ENCODE data around the gene GC.
"Not testable (repeated sequence)": the region's sequence is repeated elsewhere in the genome, so short reads cannot be mapped to it uniquely, and the experiment has no call there.

The GC gene

DNA sequence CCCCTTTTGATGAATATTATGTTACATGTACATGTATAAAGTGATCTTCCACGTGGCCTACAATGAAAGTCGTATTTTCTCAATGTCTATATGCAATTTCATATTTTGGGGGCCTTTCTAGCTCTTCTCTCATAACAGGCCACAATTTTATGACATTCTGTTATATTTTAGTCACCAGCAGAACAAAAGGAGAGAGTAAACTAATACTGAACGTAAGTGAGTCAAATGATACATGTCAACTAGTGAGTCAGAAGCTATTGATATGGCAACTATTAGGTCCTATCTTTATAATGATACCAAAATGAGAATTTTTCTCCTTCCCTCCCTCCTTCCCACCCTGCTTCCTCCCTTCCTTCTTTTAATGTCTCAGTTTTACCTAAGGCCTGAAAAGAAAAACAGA, 14.4 kb downstream of the GC start:
- Histone ChIP-seq H3K4me1 (ENCODE audit: control insufficient read depth in 1 of 2, insufficient read depth in 2 of 2, low read length in 2 of 2) (peaks cover 0 to 6% of the 10 kb centered on the region in 2 donors), H3K9ac (ENCODE audit: low read depth in 1 of 2, low read length in 2 of 2) (no peak overlapping the region), H3K27me3 (ENCODE audit: control insufficient read depth in 1 of 2, insufficient read depth in 2 of 2, low read length in 2 of 2) (no peaks in the 10 kb centered on the region), H3K4me3 (ENCODE audit: low read depth in 1 of 2, low read length in 2 of 2) (no peak overlapping the region), H3K9me3 (ENCODE audit: control insufficient read depth in 1 of 2, low read length in 2 of 2) (no peaks in the 10 kb centered on the region), H3K27ac (ENCODE audit: low read depth, low read length) (no peak overlapping the region), H3K36me3 (ENCODE audit: control insufficient read depth in 1 of 2, insufficient read depth in 2 of 2, low read length in 2 of 2) (peaks cover 0 to 4% of the 10 kb centered on the region in 2 donors)

DNA sequence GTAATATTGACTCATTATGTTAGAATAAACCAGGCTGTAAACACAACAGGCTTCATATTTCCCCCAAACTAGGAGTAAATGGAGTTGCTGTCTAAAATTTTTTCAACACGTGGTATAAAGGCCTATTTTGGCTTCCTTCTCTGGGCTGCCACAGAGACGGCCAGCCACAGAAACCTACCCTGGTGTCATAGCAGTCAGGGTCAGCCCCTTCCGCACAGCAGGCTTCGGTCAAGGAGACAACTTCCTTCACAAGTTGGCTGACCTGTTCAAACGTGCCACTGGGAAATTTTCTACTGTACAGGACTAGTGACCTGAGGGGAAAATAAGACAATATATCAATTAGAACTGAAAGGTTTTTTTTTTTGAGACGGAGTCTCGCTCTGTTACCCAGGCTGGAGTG, 15.8 kb downstream of the GC start:
- Histone ChIP-seq H3K27ac (ENCODE audit: low read depth, low read length) (no peak overlapping the region), H3K36me3 (ENCODE audit: control insufficient read depth in 1 of 2, insufficient read depth in 2 of 2, low read length in 2 of 2) (peaks cover 0 to 4% of the 10 kb centered on the region in 2 donors), H3K4me1 (ENCODE audit: control insufficient read depth in 1 of 2, insufficient read depth in 2 of 2, low read length in 2 of 2) (peaks cover 0 to 6% of the 10 kb centered on the region in 2 donors)

DNA sequence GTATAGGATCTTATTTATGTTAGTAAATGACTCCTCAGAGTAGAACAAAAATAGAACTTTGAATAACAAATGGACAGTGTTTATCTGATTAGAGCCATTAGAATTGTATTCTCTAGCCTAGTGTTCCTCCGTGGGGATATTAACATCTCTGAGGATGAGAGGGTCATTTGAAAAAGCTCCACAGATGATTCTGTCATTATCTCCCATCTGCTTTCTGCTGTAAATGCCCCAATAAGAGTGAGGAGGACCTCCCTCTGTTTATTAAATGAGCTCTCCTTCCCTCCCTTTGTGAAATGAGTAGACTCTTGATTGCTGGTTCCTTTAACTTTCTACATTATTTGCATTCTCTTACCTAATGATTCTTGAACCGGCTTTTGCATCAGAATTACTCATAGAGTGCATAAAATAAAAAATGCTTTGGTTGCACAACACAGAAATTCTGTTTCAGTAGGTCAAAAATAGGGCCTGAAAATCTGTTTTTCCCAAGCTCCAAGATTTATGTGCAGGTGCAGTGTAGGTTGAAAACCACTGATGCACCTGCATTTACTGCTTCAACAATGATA, 18.0 kb downstream of the GC start:
- no peaks in the 10 kb centered on the region for H3K27me3 ChIP-seq (ENCODE audit: control insufficient read depth in 1 of 2, insufficient read depth in 2 of 2, low read length in 2 of 2)
- no peaks in the 10 kb centered on the region for H3K4me1 ChIP-seq (ENCODE audit: control insufficient read depth in 1 of 2, insufficient read depth in 2 of 2, low read length in 2 of 2)
- H3K9me3 ChIP-seq (ENCODE audit: control insufficient read depth in 1 of 2, low read length in 2 of 2), result no peaks in the 10 kb centered on the region
- no peak overlapping the region for H3K9ac ChIP-seq (ENCODE audit: low read depth in 1 of 2, low read length in 2 of 2)
- H3K27ac ChIP-seq (ENCODE audit: low read depth, low read length), result no peak overlapping the region
- H3K36me3 ChIP-seq (ENCODE audit: control insufficient read depth in 1 of 2, insufficient read depth in 2 of 2, low read length in 2 of 2), result peaks cover 0 to 4% of the 10 kb centered on the region in 2 donors
- H3K4me3 ChIP-seq (ENCODE audit: low read depth in 1 of 2, low read length in 2 of 2), result no peak overlapping the region

More for the DNA sequence above, 15.8 kb downstream of the GC start:
- Histone ChIP-seq H3K9ac (ENCODE audit: low read depth in 1 of 2, low read length in 2 of 2) (no peak overlapping the region), H3K4me3 (ENCODE audit: low read depth in 1 of 2, low read length in 2 of 2) (no peak overlapping the region), H3K27me3 (ENCODE audit: control insufficient read depth in 1 of 2, insufficient read depth in 2 of 2, low read length in 2 of 2) (no peaks in the 10 kb centered on the region), H3K9me3 (ENCODE audit: control insufficient read depth in 1 of 2, low read length in 2 of 2) (no peaks in the 10 kb centered on the region)

- Histone ChIP-seq H3K9ac (ENCODE audit: low read depth in 1 of 2, low read length in 2 of 2) (no peak overlapping the region), H3K9me3 (ENCODE audit: control insufficient read depth in 1 of 2, low read length in 2 of 2) (no peaks in the 10 kb centered on the region), H3K4me3 (ENCODE audit: low read depth in 1 of 2, low read length in 2 of 2) (no peak overlapping the region), H3K4me1 (ENCODE audit: control insufficient read depth in 1 of 2, insufficient read depth in 2 of 2, low read length in 2 of 2) (no peaks in the 10 kb centered on the region), H3K36me3 (ENCODE audit: control insufficient read depth in 1 of 2, insufficient read depth in 2 of 2, low read length in 2 of 2) (peaks cover 0 to 4% of the 10 kb centered on the region in 2 donors), H3K27ac (ENCODE audit: low read depth, low read length) (no peak overlapping the region), H3K27me3 (ENCODE audit: control insufficient read depth in 1 of 2, insufficient read depth in 2 of 2, low read length in 2 of 2) (no peaks in the 10 kb centered on the region)
Measured at GRCh38 chr4:71765350-71765749, 18.5 kb downstream of the GC start.

DNA sequence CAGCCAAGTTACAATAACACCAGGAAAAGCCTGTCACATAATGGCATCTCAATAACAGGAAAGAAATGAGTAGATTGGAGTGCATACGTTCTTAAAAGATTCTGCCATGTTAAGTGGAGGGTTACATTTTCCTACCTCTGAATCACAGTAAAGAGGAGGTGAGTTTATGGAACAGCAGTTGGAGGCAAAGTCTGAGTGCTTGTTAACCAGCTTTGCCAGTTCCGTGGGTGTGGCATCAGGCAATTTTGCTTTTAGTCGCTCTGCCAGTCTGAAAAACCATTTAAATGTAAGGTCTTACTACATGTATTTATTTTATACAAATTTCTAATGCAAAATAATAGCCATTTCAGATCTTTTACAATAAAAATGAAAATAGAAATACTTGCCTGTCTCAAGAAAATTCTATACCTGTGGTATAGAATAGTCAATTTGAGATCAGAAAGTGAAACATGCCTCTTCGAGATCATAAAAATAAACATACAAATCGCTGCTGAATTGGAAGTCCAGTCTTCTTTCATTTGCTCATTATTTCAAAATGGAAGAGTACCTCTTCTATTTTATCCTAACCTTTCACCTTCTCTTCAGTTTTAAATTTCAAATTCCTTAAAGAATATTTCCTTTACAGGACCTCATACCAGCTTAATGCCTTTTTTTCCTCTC, 31.4 kb downstream of the GC start:
- Histone ChIP-seq H3K4me1 (ENCODE audit: control insufficient read depth in 1 of 2, insufficient read depth in 2 of 2, low read length in 2 of 2) (no peaks in the 10 kb centered on the region), H3K4me3 (ENCODE audit: low read depth in 1 of 2, low read length in 2 of 2) (peak overlapping the region; percentile 37 to 41), H3K36me3 (ENCODE audit: control insufficient read depth in 1 of 2, insufficient read depth in 2 of 2, low read length in 2 of 2) (no peaks in the 10 kb centered on the region), H3K9ac (ENCODE audit: low read depth in 1 of 2, low read length in 2 of 2) (no peak overlapping the region), H3K27me3 (ENCODE audit: control insufficient read depth in 1 of 2, insufficient read depth in 2 of 2, low read length in 2 of 2) (no peaks in the 10 kb centered on the region), H3K9me3 (ENCODE audit: control insufficient read depth in 1 of 2, low read length in 2 of 2) (no peaks in the 10 kb centered on the region), H3K27ac (ENCODE audit: low read depth, low read length) (no peak overlapping the region)

GRCh38 chr4:71749008-71749594, 34.8 kb downstream of the GC start:
- no peak overlapping the region for H3K27ac ChIP-seq (ENCODE audit: low read depth, low read length)
- H3K27me3 ChIP-seq (ENCODE audit: control insufficient read depth in 1 of 2, insufficient read depth in 2 of 2, low read length in 2 of 2), result no peaks in the 10 kb centered on the region
- H3K36me3 ChIP-seq (ENCODE audit: control insufficient read depth in 1 of 2, insufficient read depth in 2 of 2, low read length in 2 of 2), result no peaks in the 10 kb centered on the region
- no peaks in the 10 kb centered on the region for H3K9me3 ChIP-seq (ENCODE audit: control insufficient read depth in 1 of 2, low read length in 2 of 2)
- H3K4me3 ChIP-seq (ENCODE audit: low read depth in 1 of 2, low read length in 2 of 2), result no peak overlapping the region
- no peaks in the 10 kb centered on the region for H3K4me1 ChIP-seq (ENCODE audit: control insufficient read depth in 1 of 2, insufficient read depth in 2 of 2, low read length in 2 of 2)
- no peak overlapping the region for H3K9ac ChIP-seq (ENCODE audit: low read depth in 1 of 2, low read length in 2 of 2)

DNA sequence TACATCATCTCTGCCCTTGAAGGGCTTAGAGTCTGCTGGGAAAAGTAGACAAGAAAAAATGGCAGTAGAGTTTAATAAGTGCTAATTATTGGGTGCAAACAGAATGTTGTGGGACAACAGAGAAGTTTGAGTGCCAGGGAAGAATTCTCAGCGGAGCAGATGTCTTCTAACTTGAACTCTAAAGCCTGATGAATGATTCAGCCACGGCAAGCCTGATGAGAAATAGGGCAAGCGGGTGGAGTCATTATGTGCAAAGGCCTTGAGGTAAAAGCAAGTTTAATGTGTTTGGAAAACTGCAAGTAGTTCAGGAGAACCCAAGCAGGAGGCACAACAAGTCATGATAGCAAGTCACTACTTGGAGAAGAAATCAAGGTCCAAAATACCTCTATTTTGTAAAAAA, 37.5 kb downstream of the GC start:
- H3K4me3 ChIP-seq (ENCODE audit: low read depth in 1 of 2, low read length in 2 of 2), result no peak overlapping the region
- H3K27me3 ChIP-seq (ENCODE audit: control insufficient read depth in 1 of 2, insufficient read depth in 2 of 2, low read length in 2 of 2), result no peaks in the 10 kb centered on the region
- no peak overlapping the region for H3K27ac ChIP-seq (ENCODE audit: low read depth, low read length)
- H3K4me1 ChIP-seq (ENCODE audit: control insufficient read depth in 1 of 2, insufficient read depth in 2 of 2, low read length in 2 of 2), result no peaks in the 10 kb centered on the region
- H3K36me3 ChIP-seq (ENCODE audit: control insufficient read depth in 1 of 2, insufficient read depth in 2 of 2, low read length in 2 of 2), result no peaks in the 10 kb centered on the region
- no peaks in the 10 kb centered on the region for H3K9me3 ChIP-seq (ENCODE audit: control insufficient read depth in 1 of 2, low read length in 2 of 2)
- H3K9ac ChIP-seq (ENCODE audit: low read depth in 1 of 2, low read length in 2 of 2), result no peak overlapping the region

- H3K36me3 ChIP-seq (ENCODE audit: control insufficient read depth in 1 of 2, insufficient read depth in 2 of 2, low read length in 2 of 2); H3K27ac ChIP-seq (ENCODE audit: low read depth, low read length); H3K9ac ChIP-seq (ENCODE audit: low read depth in 1 of 2, low read length in 2 of 2); H3K9me3 ChIP-seq (ENCODE audit: control insufficient read depth in 1 of 2, low read length in 2 of 2); H3K27me3 ChIP-seq (ENCODE audit: control insufficient read depth in 1 of 2, insufficient read depth in 2 of 2, low read length in 2 of 2); H3K4me3 ChIP-seq (ENCODE audit: low read depth in 1 of 2, low read length in 2 of 2); H3K4me1 ChIP-seq (ENCODE audit: control insufficient read depth in 1 of 2, insufficient read depth in 2 of 2, low read length in 2 of 2): not testable (repeated sequence)
Measured at GRCh38 chr4:71738782-71739181, 45.1 kb downstream of the GC start.

DNA sequence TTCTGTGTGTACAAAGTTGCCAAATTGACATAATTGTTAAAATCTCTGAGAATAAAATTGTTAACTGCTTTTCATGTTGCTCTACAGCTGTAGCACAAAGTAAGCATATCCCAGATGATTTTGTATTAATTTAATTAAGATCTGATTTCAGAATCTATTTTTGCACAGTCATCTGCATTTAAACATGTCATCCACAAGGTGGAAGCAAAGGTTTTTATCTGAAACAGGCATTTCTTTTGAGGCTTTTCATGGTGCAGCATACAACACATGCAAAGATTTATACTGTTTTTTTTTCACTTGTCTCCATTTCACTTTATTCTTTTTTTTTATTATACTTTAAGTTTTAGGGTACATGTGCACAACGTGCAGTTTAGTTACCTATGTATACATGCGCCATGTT, 51.2 kb downstream of the GC start:
- no peak overlapping the region for H3K4me3 ChIP-seq (ENCODE audit: low read depth in 1 of 2, low read length in 2 of 2)
- no peak overlapping the region for H3K9ac ChIP-seq (ENCODE audit: low read depth in 1 of 2, low read length in 2 of 2)
- H3K4me1 ChIP-seq (ENCODE audit: control insufficient read depth in 1 of 2, insufficient read depth in 2 of 2, low read length in 2 of 2), result no peaks in the 10 kb centered on the region
- H3K27me3 ChIP-seq (ENCODE audit: control insufficient read depth in 1 of 2, insufficient read depth in 2 of 2, low read length in 2 of 2), result no peaks in the 10 kb centered on the region
- no peak overlapping the region for H3K27ac ChIP-seq (ENCODE audit: low read depth, low read length)
- no peaks in the 10 kb centered on the region for H3K9me3 ChIP-seq (ENCODE audit: control insufficient read depth in 1 of 2, low read length in 2 of 2)
- H3K36me3 ChIP-seq (ENCODE audit: control insufficient read depth in 1 of 2, insufficient read depth in 2 of 2, low read length in 2 of 2), result no peaks in the 10 kb centered on the region

GRCh38 chr4:71732066-71732465, 51.8 kb downstream of the GC start:
- Histone ChIP-seq H3K9me3 (ENCODE audit: control insufficient read depth in 1 of 2, low read length in 2 of 2) (no peaks in the 10 kb centered on the region), H3K4me3 (ENCODE audit: low read depth in 1 of 2, low read length in 2 of 2) (no peak overlapping the region), H3K9ac (ENCODE audit: low read depth in 1 of 2, low read length in 2 of 2) (no peak overlapping the region), H3K27ac (ENCODE audit: low read depth, low read length) (no peak overlapping the region), H3K27me3 (ENCODE audit: control insufficient read depth in 1 of 2, insufficient read depth in 2 of 2, low read length in 2 of 2) (no peaks in the 10 kb centered on the region), H3K4me1 (ENCODE audit: control insufficient read depth in 1 of 2, insufficient read depth in 2 of 2, low read length in 2 of 2) (no peaks in the 10 kb centered on the region), H3K36me3 (ENCODE audit: control insufficient read depth in 1 of 2, insufficient read depth in 2 of 2, low read length in 2 of 2) (no peaks in the 10 kb centered on the region)

Data from duodenal mucosa (tissue), 2 donors.